ENCODE data around the gene CCL1. TPM values are rescaled to one million over a fixed set of nuclear protein-coding genes. Genes with fewer than 3 reads are reported as not detected.

Gene CCL1
- total and polyA plus RNA-seq, 2 of the 4 experiments (the other 2 are of a cell fraction), result not detected

DNA sequence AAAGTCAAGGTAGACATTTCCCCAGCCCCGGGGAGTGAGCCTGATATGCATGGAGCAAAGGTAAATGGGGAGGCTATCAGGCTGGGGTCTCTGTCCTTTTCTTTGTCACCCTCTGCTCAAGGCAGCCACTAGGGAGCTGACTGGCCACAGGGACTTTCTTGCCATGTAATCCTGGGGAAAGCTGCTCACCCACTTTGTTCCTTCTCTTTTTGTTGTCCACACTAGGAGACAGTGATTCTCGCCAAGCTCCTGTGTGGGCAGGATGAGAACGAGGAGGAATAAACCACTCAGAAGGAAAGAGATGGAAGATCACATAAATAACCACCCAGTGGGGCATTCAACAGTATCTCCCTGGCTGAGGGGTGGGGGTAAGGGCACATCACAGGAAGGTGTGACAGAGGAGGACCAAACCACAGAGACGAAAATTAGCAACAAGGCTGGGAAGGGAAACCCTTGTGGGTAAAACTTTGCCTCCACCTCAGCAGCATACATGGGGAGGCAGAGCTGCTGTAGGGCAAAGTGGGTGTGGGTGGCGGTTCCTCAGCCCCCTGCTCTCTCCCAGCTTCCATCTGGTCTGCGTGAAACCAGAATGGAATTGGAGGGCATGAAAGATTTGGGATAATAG lies 26.2 kb upstream of the CCL1 start:
- no TSS peak for BruUV-seq (replicated peaks)
- POLR2A ChIA-PET (ENCODE audit: unreplicated experiment), result no interaction called here
- no CpG with 5 or more reads among the region's 6 CpGs for WGBS, 2 experiments (ENCODE audit: extremely low coverage in 2 of 2, insufficient read length in 1 of 2)
- no peak overlapping the region for H2BK5ac ChIP-seq (ENCODE audit: low read depth, low read length, poor library complexity, severe bottlenecking)
- DNase-seq (no peak), ATAC-seq (ENCODE audit: low read depth) (no peak)
- H2BK120ac ChIP-seq (ENCODE audit: low read depth, low read length), result no peak overlapping the region
- intact Hi-C loops (cut with micrococcal nuclease), result no loop called here
- H2AFZ ChIP-seq (replicated peaks; ENCODE audit: low read length, poor library complexity), result peak overlapping the region; percentile 41
- H4K91ac ChIP-seq (ENCODE audit: insufficient read depth, low read depth, low read length), result no peak overlapping the region
- no peak overlapping the region for H2BK20ac ChIP-seq (ENCODE audit: low read depth, low read length)
- no peaks in the 10 kb centered on the region; the same call in 1 of the 2 replicates for H3K9me1 ChIP-seq (ENCODE audit: insufficient read depth, low read length)
- H2BK15ac ChIP-seq (ENCODE audit: low read depth, low read length), result no peak overlapping the region
- H3K4me3 ChIP-seq (ENCODE audit: insufficient read depth, low read depth, low read length), result no peak overlapping the region
- in situ Hi-C loops (cut with MboI; ENCODE audit: low sequenced_read_pairs), result no loop called here
- H3K27ac ChIP-seq (ENCODE audit: insufficient read depth, low read length), result no peak overlapping the region
- no peak overlapping the region for H2AK5ac ChIP-seq (ENCODE audit: low read depth, low read length)
- no peak overlapping the region for H3K4me2 ChIP-seq (ENCODE audit: low read depth, low read length)
- peaks cover 7% of the 10 kb centered on the region; the same call in 1 of the 2 replicates for H3K27me3 ChIP-seq (ENCODE audit: control insufficient read depth, insufficient read depth, low read length)
- H3K18ac ChIP-seq (ENCODE audit: low read depth, low read length), result no peak overlapping the region
- dilution Hi-C loops (cut with HindIII; ENCODE audit: low sequenced_read_pairs, unreplicated experiment), result no loop called here
- H3K23ac ChIP-seq (ENCODE audit: low read depth, low read length), result no peak overlapping the region
- no peaks in the 10 kb centered on the region; the same call in 1 of the 2 replicates for H4K20me1 ChIP-seq (ENCODE audit: insufficient read depth, low read length)
- no peak overlapping the region for H3K14ac ChIP-seq (replicated peaks; ENCODE audit: low read depth, low read length)
- H3K4me1 ChIP-seq (ENCODE audit: control insufficient read depth, insufficient read depth, low read length), result peaks cover 8% of the 10 kb centered on the region
- H3K56ac ChIP-seq (ENCODE audit: extremely low read depth, insufficient read depth, low read length), result no peak overlapping the region
- H3K79me1 ChIP-seq (ENCODE audit: low read depth in 1 of 2, low read length in 2 of 2), result no peaks in the 10 kb centered on the region
- TF ChIP-seq MAFK (IDR thresholded peaks at IDR 0.05; ENCODE audit: low read depth, low read length), result no peak
- TF ChIP-seq, protein P1, sequence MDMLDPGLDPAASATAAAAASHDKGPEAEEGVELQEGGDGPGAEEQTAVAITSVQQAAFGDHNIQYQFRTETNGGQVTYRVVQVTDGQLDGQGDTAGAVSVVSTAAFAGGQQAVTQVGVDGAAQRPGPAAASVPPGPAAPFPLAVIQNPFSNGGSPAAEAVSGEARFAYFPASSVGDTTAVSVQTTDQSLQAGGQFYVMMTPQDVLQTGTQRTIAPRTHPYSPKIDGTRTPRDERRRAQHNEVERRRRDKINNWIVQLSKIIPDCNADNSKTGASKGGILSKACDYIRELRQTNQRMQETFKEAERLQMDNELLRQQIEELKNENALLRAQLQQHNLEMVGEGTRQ (IDR thresholded peaks at IDR 0.05; ENCODE audit: low read depth, low read length), result no peak
- no peak for TF ChIP-seq CEBPB (IDR thresholded peaks at IDR 0.05; ENCODE audit: low read depth, low read length)
- TF ChIP-seq, protein P2, sequence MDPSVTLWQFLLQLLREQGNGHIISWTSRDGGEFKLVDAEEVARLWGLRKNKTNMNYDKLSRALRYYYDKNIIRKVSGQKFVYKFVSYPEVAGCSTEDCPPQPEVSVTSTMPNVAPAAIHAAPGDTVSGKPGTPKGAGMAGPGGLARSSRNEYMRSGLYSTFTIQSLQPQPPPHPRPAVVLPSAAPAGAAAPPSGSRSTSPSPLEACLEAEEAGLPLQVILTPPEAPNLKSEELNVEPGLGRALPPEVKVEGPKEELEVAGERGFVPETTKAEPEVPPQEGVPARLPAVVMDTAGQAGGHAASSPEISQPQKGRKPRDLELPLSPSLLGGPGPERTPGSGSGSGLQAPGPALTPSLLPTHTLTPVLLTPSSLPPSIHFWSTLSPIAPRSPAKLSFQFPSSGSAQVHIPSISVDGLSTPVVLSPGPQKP (IDR thresholded peaks at IDR 0.05; ENCODE audit: borderline replicate concordance, low read depth, low read length), result no peak
- TF ChIP-seq BHLHE40 (IDR thresholded peaks at IDR 0.05; ENCODE audit: low read depth, low read length), result no peak
- TF ChIP-seq RAD21 (IDR thresholded peaks at IDR 0.05; ENCODE audit: low read length), result no peak
- no peak for TF ChIP-seq NFE2L2 (IDR thresholded peaks at IDR 0.05; ENCODE audit: low read depth, low read length)
- TF ChIP-seq MXI1 (IDR thresholded peaks at IDR 0.05; ENCODE audit: borderline replicate concordance, low read depth, low read length), result no peak
- no peaks in the 10 kb centered on the region for H3K36me3 ChIP-seq (ENCODE audit: control insufficient read depth, insufficient read depth, low read length)
- H3K4ac ChIP-seq (ENCODE audit: low read depth, low read length), result no peak overlapping the region
- H3K9ac ChIP-seq (ENCODE audit: low read depth, low read length), result no peak overlapping the region
- CTCF ChIA-PET, result no interaction called here
- H3K9me3 ChIP-seq (ENCODE audit: control insufficient read depth, insufficient read depth, low read length), result no peaks in the 10 kb centered on the region
- no peak overlapping the region for H4K5ac ChIP-seq (ENCODE audit: low read depth, low read length)
- no peak overlapping the region for H2AK9ac ChIP-seq (replicated peaks; ENCODE audit: low read depth, low read length, poor library complexity)
- H4K8ac ChIP-seq (ENCODE audit: low read depth in 2 of 2, low read length in 2 of 2), result no peak overlapping the region

Measured in IMR-90 (cell line).